Skeletal muscle tissue (tissue), 4 donors: ENCODE data around the gene LRIG1. TPM values are rescaled to one million over a fixed set of nuclear protein-coding genes. Genes with fewer than 3 reads are reported as not detected.

Experiments used
- H3K27ac ChIP-seq: one replicate; pipeline ENCODE4 v1.7.0; 2013; ENCODE audit warnings: mild to moderate bottlenecking, low read depth, low read length, inconsistent platforms
- H3K27me3 ChIP-seq, 3 donors: one replicate each; pipeline ENCODE4 v1.7.0; 2013; ENCODE audit warnings: low read length in 3 of 3; ENCODE audit not compliant: control insufficient read depth in 3 of 3, insufficient read depth in 3 of 3
- H3K36me3 ChIP-seq, 3 donors: one replicate each; pipeline ENCODE4 v1.7.0; 2013; ENCODE audit warnings: low read length in 3 of 3; ENCODE audit not compliant: control insufficient read depth in 3 of 3, insufficient read depth in 3 of 3
- H3K4me1 ChIP-seq, 3 donors: one replicate each; pipeline ENCODE4 v1.7.0; 2013; ENCODE audit warnings: low read length in 3 of 3, mild to moderate bottlenecking in 3 of 3; ENCODE audit not compliant: control insufficient read depth in 3 of 3, insufficient read depth in 3 of 3
- H3K4me3 ChIP-seq, 3 donors: one replicate each; pipeline ENCODE4 v1.7.0; 2013; ENCODE audit warnings: low read length in 3 of 3
- H3K9ac ChIP-seq, 3 donors: one replicate each; pipeline ENCODE4 v1.7.0; 2013; ENCODE audit warnings: low read length in 3 of 3, mild to moderate bottlenecking in 3 of 3, moderate library complexity in 2 of 3, low read depth in 1 of 3
- H3K9me3 ChIP-seq, 3 donors: one replicate each; pipeline ENCODE4 v1.7.0; 2013; ENCODE audit warnings: low read length in 3 of 3; ENCODE audit not compliant: control insufficient read depth in 3 of 3
- total RNA-seq: library from RNA; depleted of rRNA; stranded (reverse); fragments of >200 nt; gene quantifications from one replicate; pipeline ENCODE4 v1.2.3, GENCODE V29; 2014
- donor health status: Osteomylitis.

Gene LRIG1
- total RNA-seq, 1 donor from 2014 or later, result 135 TPM

DNA sequence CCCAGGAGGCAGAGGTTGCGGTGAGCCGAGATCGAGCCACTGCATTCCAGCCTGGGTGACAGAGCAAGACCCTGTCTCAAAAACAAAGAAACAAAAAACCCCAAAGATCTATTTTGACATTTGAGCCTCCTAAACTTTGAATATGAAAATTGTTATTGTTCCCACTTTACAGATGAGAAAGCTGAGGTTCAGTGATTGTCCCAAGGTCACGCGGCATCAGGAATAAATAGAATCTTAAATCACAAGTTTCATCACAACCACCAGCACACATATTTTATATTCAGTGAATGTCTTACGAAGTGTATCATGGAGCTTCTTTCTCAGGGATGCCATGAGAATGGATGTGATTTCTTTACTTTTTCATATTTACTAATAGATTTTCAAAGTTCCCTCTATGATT lies 5.3 kb upstream of the LRIG1 start:
- Histone ChIP-seq H3K27me3 (no peaks in the 10 kb centered on the region), H3K27ac (no peak overlapping the region), H3K36me3 (no peaks in the 10 kb centered on the region), H3K9ac (no peak overlapping the region), H3K4me3 (no peak overlapping the region), H3K4me1 (peaks cover 3 to 12% (median 5%) of the 10 kb centered on the region in 3 donors), H3K9me3 (no peaks in the 10 kb centered on the region)

DNA sequence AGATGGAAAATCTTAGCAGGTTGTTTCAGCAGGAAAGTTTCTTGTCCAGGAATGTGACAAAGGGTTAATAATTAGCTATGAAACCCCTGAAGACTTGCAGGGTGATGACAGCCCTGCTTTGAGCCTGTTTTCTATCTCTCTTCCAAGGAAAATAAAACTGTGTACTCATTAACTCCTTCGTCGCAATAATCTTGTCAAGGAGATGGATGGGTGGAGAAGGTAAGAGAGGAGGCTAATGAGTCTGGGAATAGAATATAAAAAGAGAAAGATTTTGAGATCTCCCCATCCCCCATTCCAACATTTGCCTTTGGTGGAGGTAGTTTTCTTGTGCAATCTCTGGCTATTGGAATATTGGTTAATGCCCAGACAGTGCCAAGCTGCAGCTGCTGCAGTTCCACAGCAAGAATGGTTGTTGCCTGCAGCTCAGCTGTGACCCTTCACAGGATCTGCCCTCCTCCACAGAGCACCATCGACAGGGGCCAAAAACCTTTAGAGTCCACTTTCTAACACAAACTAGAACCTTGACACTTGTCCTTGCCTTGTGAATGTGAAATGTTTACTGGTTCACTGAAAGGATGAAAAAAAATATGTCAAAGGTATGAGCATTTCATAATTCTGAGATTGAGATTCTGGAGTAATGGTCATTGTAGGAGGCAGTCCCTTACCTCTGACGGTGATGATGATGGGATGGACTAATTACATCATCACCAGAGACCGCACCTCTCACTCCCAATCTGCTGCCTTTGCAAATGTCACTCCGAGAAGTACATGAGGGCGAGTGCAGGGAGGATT lies 4.2 kb upstream of the LRIG1 start:
- Histone ChIP-seq H3K27me3 (no peaks in the 10 kb centered on the region), H3K36me3 (no peaks in the 10 kb centered on the region), H3K4me1 (peaks cover 3 to 12% (median 5%) of the 10 kb centered on the region in 3 donors), H3K9me3 (no peaks in the 10 kb centered on the region), H3K4me3 (no peak overlapping the region), H3K27ac (no peak overlapping the region), H3K9ac (no peak overlapping the region)

DNA sequence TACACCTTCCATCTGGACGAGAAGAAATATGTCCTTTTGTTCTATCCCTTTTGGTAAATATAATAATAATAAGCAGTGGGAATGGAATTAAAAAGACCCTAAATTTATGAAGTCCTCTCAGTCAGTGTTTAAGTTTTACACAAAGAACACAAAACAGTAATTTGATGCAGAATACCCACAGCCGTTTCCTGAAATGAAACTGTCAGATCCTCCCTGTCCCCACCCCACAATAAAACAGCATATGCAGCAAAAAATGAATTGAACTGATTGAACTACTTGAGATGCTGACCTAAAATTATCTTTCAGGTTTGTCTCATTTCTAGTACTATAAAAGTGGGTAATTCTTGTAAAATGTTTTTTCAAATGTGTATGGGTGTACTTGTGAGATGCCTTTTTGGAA lies 2.2 kb upstream of the LRIG1 start:
- Histone ChIP-seq H3K27ac (no peak overlapping the region), H3K36me3 (no peaks in the 10 kb centered on the region), H3K4me3 (no peak overlapping the region), H3K4me1 (peaks cover 6 to 25% (median 18%) of the 10 kb centered on the region in 3 donors), H3K9ac (no peak overlapping the region), H3K27me3 (no peaks in the 10 kb centered on the region), H3K9me3 (no peaks in the 10 kb centered on the region)

- Histone ChIP-seq H3K4me1 (peaks cover 7 to 29% (median 23%) of the 10 kb centered on the region in 3 donors), H3K27me3 (no peaks in the 10 kb centered on the region), H3K4me3 (no peak overlapping the region), H3K9me3 (no peaks in the 10 kb centered on the region), H3K27ac (no peak overlapping the region), H3K36me3 (no peaks in the 10 kb centered on the region), H3K9ac (no peak overlapping the region)
Measured at GRCh38 chr3:66502245-66502874, 1.5 kb upstream of the LRIG1 start.

DNA sequence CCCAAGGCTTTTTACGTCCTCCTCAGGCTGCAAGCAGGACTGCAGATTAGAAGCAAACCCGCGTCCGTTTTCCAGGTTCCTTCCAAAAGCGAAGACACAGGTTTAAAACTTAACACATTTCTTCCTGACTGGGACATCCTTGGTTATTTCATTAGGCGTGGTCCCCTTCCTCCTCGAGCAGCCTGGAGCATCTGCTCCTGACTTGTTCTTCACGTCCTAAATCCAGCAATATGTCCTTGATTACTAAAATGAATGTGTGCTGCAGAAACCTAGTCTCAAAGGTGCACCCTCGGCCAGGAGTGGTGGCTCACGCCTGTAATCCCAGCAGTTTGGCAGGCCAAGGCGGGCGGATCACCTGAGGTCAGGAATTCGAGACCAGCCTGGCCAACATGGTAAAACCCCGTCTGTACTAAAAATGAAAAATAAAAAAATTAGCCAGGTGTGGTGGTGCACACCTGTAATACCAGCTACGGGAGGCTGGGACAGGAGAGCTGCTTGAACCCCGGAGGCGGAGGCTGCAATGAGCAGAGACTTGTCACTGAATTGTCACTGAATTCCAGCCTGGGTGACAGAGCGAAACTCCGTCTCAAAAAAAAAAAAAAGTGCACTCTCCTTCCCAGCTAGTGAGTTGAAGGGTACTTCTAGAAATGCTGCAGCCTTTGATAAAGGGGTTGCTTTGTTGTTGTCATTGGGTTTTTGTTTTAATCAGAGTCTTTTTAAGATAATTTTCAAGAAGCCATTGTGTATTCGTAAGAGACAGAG lies 842 bp upstream of the LRIG1 start:
- no peak overlapping the region for H3K27ac ChIP-seq
- H3K4me1 ChIP-seq, result peaks cover 13 to 36% (median 27%) of the 10 kb centered on the region in 3 donors
- H3K36me3 ChIP-seq, result no peaks in the 10 kb centered on the region
- no peaks in the 10 kb centered on the region for H3K27me3 ChIP-seq
- H3K9me3 ChIP-seq, result no peaks in the 10 kb centered on the region
- peak overlapping the region; percentile 71 to 82 (median 76) for H3K4me3 ChIP-seq
- H3K9ac ChIP-seq, result peak overlapping the region; percentile 63 to 84 (median 74)

DNA sequence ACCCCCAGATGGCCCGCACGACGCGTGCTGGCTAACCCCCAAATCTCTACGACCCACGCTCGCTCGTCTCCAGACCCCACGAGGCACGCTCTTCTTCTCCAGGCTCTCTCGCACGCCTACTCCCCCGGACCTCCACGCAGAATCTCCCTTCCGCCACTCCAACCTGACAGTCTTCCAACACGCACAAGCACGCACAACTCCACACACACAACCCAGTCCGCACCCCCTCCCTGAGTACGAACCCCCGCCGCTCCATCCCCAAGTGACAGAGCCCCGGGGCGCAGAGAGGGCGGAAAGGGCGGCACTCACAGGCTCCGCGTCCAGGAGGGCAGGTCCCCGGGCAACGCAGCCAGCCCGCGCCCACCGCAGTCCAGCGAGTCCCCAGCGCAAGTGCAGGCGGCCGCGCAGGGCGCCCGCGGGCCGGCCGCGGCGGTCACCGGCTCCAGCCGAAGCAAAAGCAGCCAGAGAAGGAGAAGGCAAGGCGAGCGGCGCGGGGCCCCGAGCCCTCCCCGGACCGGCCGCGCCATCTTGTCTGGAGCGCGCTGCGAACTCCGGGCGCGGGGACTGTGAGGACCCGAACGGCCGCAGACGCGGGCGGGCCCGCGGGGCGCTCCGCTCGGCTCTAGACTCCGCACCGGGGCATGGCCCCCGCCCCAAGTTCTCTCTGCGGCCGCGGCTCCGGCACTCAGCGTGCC lies 794 bp downstream of the LRIG1 start:
- Histone ChIP-seq H3K4me3 (peak overlapping the region; percentile 70 to 94 (median 86)), H3K9ac (peak overlapping the region; percentile 83 to 94 (median 91)), H3K36me3 (no peaks in the 10 kb centered on the region), H3K4me1 (peaks cover 28 to 45% (median 43%) of the 10 kb centered on the region in 3 donors), H3K27ac (peak overlapping the region; percentile 83), H3K9me3 (no peaks in the 10 kb centered on the region), H3K27me3 (no peaks in the 10 kb centered on the region)

GRCh38 chr3:66498687-66499621 lies 1.9 kb downstream of the LRIG1 start:
- Histone ChIP-seq H3K9me3 (no peaks in the 10 kb centered on the region), H3K4me3 (peak overlapping the region; percentile 70 to 94 (median 86)), H3K36me3 (no peaks in the 10 kb centered on the region), H3K27me3 (no peaks in the 10 kb centered on the region), H3K27ac (peak overlapping the region; percentile 78), H3K4me1 (peaks cover 31 to 53% (median 44%) of the 10 kb centered on the region in 3 donors), H3K9ac (peak overlapping the region; percentile 83 to 94 (median 91))

DNA sequence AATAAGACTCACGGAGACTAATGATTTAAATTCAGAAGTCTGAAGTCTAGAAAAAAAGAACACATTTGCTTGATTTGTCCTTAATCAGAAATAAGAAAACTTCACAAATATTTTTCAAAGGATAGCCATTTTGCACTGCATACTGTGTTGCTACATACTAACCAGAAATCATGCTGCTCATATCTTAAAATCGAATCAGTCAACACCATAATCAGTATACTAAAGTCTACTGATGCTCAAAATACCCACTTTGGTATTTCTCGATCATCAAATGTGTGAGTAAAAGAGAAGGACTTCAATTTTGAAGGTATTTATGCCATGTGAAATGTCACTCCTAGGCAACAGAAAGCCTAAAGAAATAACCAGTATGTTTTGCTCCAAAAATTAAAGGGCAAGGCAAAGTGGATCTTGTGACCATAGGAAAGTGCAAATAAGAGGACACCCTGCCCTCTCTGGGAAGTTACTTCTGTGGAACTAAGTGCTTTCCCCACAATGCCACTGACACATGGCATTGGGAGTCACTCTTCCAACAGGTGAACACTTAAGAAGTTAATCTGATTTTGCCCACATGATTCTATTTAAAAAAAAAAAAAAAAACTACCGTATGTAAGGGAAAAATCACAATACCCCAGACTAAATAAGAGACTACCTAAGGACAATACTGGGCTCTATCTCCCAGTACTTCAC lies 2.7 kb downstream of the LRIG1 start:
- peaks cover 35 to 57% (median 49%) of the 10 kb centered on the region in 3 donors for H3K4me1 ChIP-seq
- peak overlapping the region; percentile 83 to 94 (median 91) for H3K9ac ChIP-seq
- no peaks in the 10 kb centered on the region for H3K9me3 ChIP-seq
- peak overlapping the region; percentile 70 to 94 (median 86) for H3K4me3 ChIP-seq
- peak overlapping the region; percentile 78 for H3K27ac ChIP-seq
- H3K27me3 ChIP-seq, result no peaks in the 10 kb centered on the region
- no peaks in the 10 kb centered on the region for H3K36me3 ChIP-seq
